ENCODE results near the gene ZNF418. TPM values are rescaled to one million over a fixed set of nuclear protein-coding genes. Genes with fewer than 3 reads are reported as not detected.

Gene ZNF418
- total RNA-seq, 1 donor from 2014 or later = 10.4 TPM

GRCh38 chr19:57954996-57955395 is 19.8 kb upstream of the ZNF418 start:
- Histone ChIP-seq H3K27ac (ENCODE audit: low read depth, low read length) (no peak overlapping the region), H3K4me1 (ENCODE audit: insufficient read depth, low read length) (no peaks in the 10 kb centered on the region), H3K4me2 (ENCODE audit: low read length) (no peak overlapping the region), H3K9me3 (ENCODE audit: insufficient read depth, low read depth, low read length) (peaks cover 19% of the 10 kb centered on the region), H3K9ac (ENCODE audit: low read length) (no peak overlapping the region), H4K20me1 (ENCODE audit: insufficient read depth, low read length) (no peaks in the 10 kb centered on the region), H3K79me2 (ENCODE audit: insufficient read depth, low read length) (no peaks in the 10 kb centered on the region), H3K4me3 (ENCODE audit: insufficient read depth, low read depth, low read length) (no peak overlapping the region), H3K27me3 (ENCODE audit: insufficient read depth, low read length) (no peaks in the 10 kb centered on the region), H2AFZ (ENCODE audit: low read depth, low read length) (no peak overlapping the region), H3K36me3 (ENCODE audit: insufficient read depth, low read length) (no peaks in the 10 kb centered on the region)
- H3K9me3 Mint-ChIP-seq (ENCODE audit: unreplicated experiment) = peaks cover 30% of the 10 kb centered on the region
- H3K36me3 Mint-ChIP-seq (ENCODE audit: low read depth, unreplicated experiment) = peaks cover 16% of the 10 kb centered on the region
- no peaks in the 10 kb centered on the region for H3K4me1 Mint-ChIP-seq (ENCODE audit: low read depth, unreplicated experiment)
- no peak overlapping the region for H3K4me3 Mint-ChIP-seq (ENCODE audit: unreplicated experiment)
- DNase-seq (ENCODE audit: low read depth) (no peak), FAIRE-seq (no peak)
- no peak overlapping the region for H3K27ac Mint-ChIP-seq (ENCODE audit: unreplicated experiment)
- no peaks in the 10 kb centered on the region for H3K27me3 Mint-ChIP-seq (ENCODE audit: low read depth, unreplicated experiment)
- no peak for TF ChIP-seq CTCF (IDR thresholded peaks at IDR 0.05; ENCODE audit: insufficient read depth, low read depth, low read length)
- TF ChIP-seq EZH2 (IDR thresholded peaks at IDR 0.05; ENCODE audit: insufficient read depth, low read length) = no peak

GRCh38 chr19:57949702-57950101 is 14.5 kb upstream of the ZNF418 start:
- no peak for FAIRE-seq
- peaks cover 22% of the 10 kb centered on the region for H3K9me3 Mint-ChIP-seq (ENCODE audit: unreplicated experiment)

More at GRCh38 chr19:57949702-57950101, 14.5 kb upstream of the ZNF418 start:
- H3K9ac ChIP-seq (ENCODE audit: low read length) = no peak overlapping the region
- H3K36me3 ChIP-seq (ENCODE audit: insufficient read depth, low read length) = no peaks in the 10 kb centered on the region
- Mint-ChIP-seq H3K4me1 (ENCODE audit: low read depth, unreplicated experiment) (peaks cover 9% of the 10 kb centered on the region), H3K36me3 (ENCODE audit: low read depth, unreplicated experiment) (peaks cover 8% of the 10 kb centered on the region), H3K27me3 (ENCODE audit: low read depth, unreplicated experiment) (no peaks in the 10 kb centered on the region), H3K27ac (ENCODE audit: unreplicated experiment) (no peak overlapping the region), H3K4me3 (ENCODE audit: unreplicated experiment) (no peak overlapping the region)
- peaks cover 25% of the 10 kb centered on the region for H3K79me2 ChIP-seq (ENCODE audit: insufficient read depth, low read length)
- H4K20me1 ChIP-seq (ENCODE audit: insufficient read depth, low read length) = peaks cover 8% of the 10 kb centered on the region
- TF ChIP-seq CTCF (IDR thresholded peaks at IDR 0.05; ENCODE audit: insufficient read depth, low read depth, low read length) = no peak
- no peak for TF ChIP-seq EZH2 (IDR thresholded peaks at IDR 0.05; ENCODE audit: insufficient read depth, low read length)
- peaks cover 17% of the 10 kb centered on the region for H3K9me3 ChIP-seq (ENCODE audit: insufficient read depth, low read depth, low read length)
- no peaks in the 10 kb centered on the region for H3K27me3 ChIP-seq (ENCODE audit: insufficient read depth, low read length)
- H2AFZ ChIP-seq (ENCODE audit: low read depth, low read length) = no peak overlapping the region
- DNase-seq (ENCODE audit: low read depth) = no peak
- H3K27ac ChIP-seq (ENCODE audit: low read depth, low read length) = no peak overlapping the region
- H3K4me2 ChIP-seq (ENCODE audit: low read length) = no peak overlapping the region
- H3K4me1 ChIP-seq (ENCODE audit: insufficient read depth, low read length) = peaks cover 6% of the 10 kb centered on the region
- no peak overlapping the region for H3K4me3 ChIP-seq (ENCODE audit: insufficient read depth, low read depth, low read length)
